Measurements from ENCODE around the gene TFPI. TPM values are rescaled to one million over a fixed set of nuclear protein-coding genes. Genes with fewer than 3 reads are reported as not detected.

Gene TFPI
- total RNA-seq (2021; ENCODE audit: unreplicated experiment), result 129 TPM
- 51.3 TPM for polyA plus RNA-seq (2012; ENCODE audit: insufficient read length)
- percentile 97 among the genes with signal in this experiment for Bru-seq, nascent RNA
- percentile 90 among the genes with signal in this experiment for BruChase-seq, experiment 1, labeled RNA remaining after a 2-hour chase
- percentile 94 among the genes with signal in this experiment for BruChase-seq, experiment 2, labeled RNA remaining after a 6-hour chase
- long read RNA-seq, transcript TFPI-201 (8 exons, 3,885 nt), result major isoform, 111 of 214 reads
- long read RNA-seq, transcript TFPI-202 (7 exons, 1,088 nt), result minor isoform, 7 of 214 reads
- long read RNA-seq, partial matches to known transcripts, result 34 of 214 reads
- long read RNA-seq, other reads (novel, unspliced or antisense), result 60 of 214 reads

- POLR2A ChIA-PET, result interaction anchor here (0.6 kb wide), 1 partner anchor 12 kb away, joined by 3 read pairs; no protein-coding TSS in a partner anchor
- DNase-seq (ENCODE audit: low read depth, low spot score) (no peak), ATAC-seq (peak; percentile 90)
- CTCF ChIA-PET, result interaction anchor here (1.3 kb wide), 1 partner anchor 54 kb away, joined by 3 read pairs; no protein-coding TSS in a partner anchor
- no peak for TF ChIP-seq REST (IDR thresholded peaks at IDR 0.05; ENCODE audit: insufficient read depth in 1 of 2, low read depth in 2 of 2, low read length in 1 of 2)
- TF ChIP-seq POLR2AphosphoS5 (IDR thresholded peaks at IDR 0.05; ENCODE audit: low read depth, low read length), result peak; percentile 81; the same call in 1 of the 2 replicates
- TF ChIP-seq SIN3A (IDR thresholded peaks at IDR 0.05; ENCODE audit: borderline replicate concordance, insufficient read depth, low read depth, low read length), result no peak
- Histone ChIP-seq H3K9me3 (ENCODE audit: control insufficient read depth, insufficient read depth, low read depth, low read length) (no peaks in the 10 kb centered on the region), H3K36me3 (ENCODE audit: control insufficient read depth, insufficient read depth, low read length) (peaks cover 7% of the 10 kb centered on the region), H3K4me1 (ENCODE audit: control insufficient read depth, insufficient read depth, low read length) (peaks cover 39% of the 10 kb centered on the region), H3K27me3 (ENCODE audit: control insufficient read depth, insufficient read depth, low read length) (no peaks in the 10 kb centered on the region), H3K4me3 (ENCODE audit: low read depth in 2 of 2, low read length in 2 of 2) (peak within 1 kb of the TSS; percentile 78 to 83), H3K27ac (ENCODE audit: low read length) (peak within 1 kb of the TSS; percentile 98)
- BruUV-seq (replicated peaks), result no TSS peak
- in situ Hi-C loops (cut with HindIII; ENCODE audit: low pct_unique_long_range_greater_than_20kb, low sequenced_read_pairs) (no loop called here), intact Hi-C loops (cut with micrococcal nuclease; ENCODE audit: unreplicated experiment) (no loop called here)
Measured at GRCh38 chr2:187554011-187554703, at the start of gene TFPI. TFPI (minus strand) TSS chr2:187554435; CDS start chr2:187503768, 50,667 bp downstream.

GRCh38 chr2:187594801-187595200 lies 40.6 kb upstream of the TFPI start:
- no peaks in the 10 kb centered on the region for H3K36me3 ChIP-seq (ENCODE audit: control insufficient read depth, insufficient read depth, low read length)
- no peak for DNase-seq (ENCODE audit: low read depth, low spot score)
- H3K27ac ChIP-seq (ENCODE audit: low read length), result peak overlapping the region; percentile 35; the same call in 1 of the 2 replicates
- TF ChIP-seq CTCF (IDR thresholded peaks at IDR 0.05), result no peak
- TF ChIP-seq SIN3A (IDR thresholded peaks at IDR 0.05; ENCODE audit: borderline replicate concordance, insufficient read depth, low read depth, low read length), result no peak
- TF ChIP-seq POLR2AphosphoS5 (IDR thresholded peaks at IDR 0.05; ENCODE audit: low read depth, low read length), result no peak
- TF ChIP-seq REST (IDR thresholded peaks at IDR 0.05; ENCODE audit: insufficient read depth in 1 of 2, low read depth in 2 of 2, low read length in 1 of 2), result no peak
- no peak for TF ChIP-seq TCF7L2 (IDR thresholded peaks at IDR 0.05; ENCODE audit: low read depth, low read length)
- ChIA-PET CTCF (no interaction called here), POLR2A (no interaction called here)
- in situ Hi-C loops (cut with HindIII; ENCODE audit: low pct_unique_long_range_greater_than_20kb, low sequenced_read_pairs), result no loop called here
- no TSS peak for BruUV-seq (replicated peaks)
- no peaks in the 10 kb centered on the region for H3K9me3 ChIP-seq (ENCODE audit: control insufficient read depth, insufficient read depth, low read depth, low read length)
- peaks cover 2% of the 10 kb centered on the region; the same call in 1 of the 2 replicates for H3K4me1 ChIP-seq (ENCODE audit: control insufficient read depth, insufficient read depth, low read length)
- H3K27me3 ChIP-seq (ENCODE audit: control insufficient read depth, insufficient read depth, low read length), result no peaks in the 10 kb centered on the region
- intact Hi-C loops (cut with micrococcal nuclease; ENCODE audit: unreplicated experiment), result no loop called here
- H3K4me3 ChIP-seq (ENCODE audit: low read depth in 2 of 2, low read length in 2 of 2), result no peak overlapping the region
- no peak for ATAC-seq

Measured in Panc1 (cell line).